Panc1 (cell line): ENCODE data around the gene GLB1L3. TPM values are rescaled to one million over a fixed set of nuclear protein-coding genes. Genes with fewer than 3 reads are reported as not detected.

Experiments
- ATAC-seq: fragments of 200-7000 bp; cut with Tn5 transposase; 2 replicates; pipeline ENCODE4 v1.9.1; 2020; ENCODE audit warnings: mild to moderate bottlenecking, moderate library complexity
- BruUV-seq: library from RNA; stranded (reverse); fragments of 400-500 nt; replicated peaks from 2 replicates; lab custom pipeline; 2021; lab: Mats Ljungman, UMichigan
- CTCF ChIA-PET: fragments of 300-600 bp; sonication (Branson Sonifier 250); formaldehyde crosslinking; loops from one replicate; lab custom pipeline; 2022; ENCODE audit warnings: antibody characterized with exemption; lab: Charles Lee
- POLR2A ChIA-PET: fragments of 300-600 bp; sonication (Branson Sonifier 250); formaldehyde crosslinking; loops from one replicate; lab custom pipeline; 2022; ENCODE audit warnings: antibody characterized with exemption; lab: Charles Lee
- DNase-seq: peaks from one replicate; pipeline ENCODE4 v3.0.0-alpha.2; 2010; ENCODE audit warnings: low read depth, low spot score
- H3K27ac ChIP-seq: 2 replicates; pipeline ENCODE4 v1.5.1; 2011; ENCODE audit warnings: mild to moderate bottlenecking, low read length, inconsistent platforms
- H3K27me3 ChIP-seq: fragments of 200-500 bp; sonication (Bioruptor generic); 2 replicates; pipeline ENCODE4 v1.6.0; 2014; ENCODE audit warnings: low read length, inconsistent platforms; ENCODE audit not compliant: control insufficient read depth, insufficient read depth
- H3K36me3 ChIP-seq: fragments of 200-500 bp; sonication (Bioruptor generic); 2 replicates; pipeline ENCODE4 v1.5.1; 2014; ENCODE audit warnings: inconsistent platforms, mild to moderate bottlenecking, low read length, moderate library complexity; ENCODE audit not compliant: control insufficient read depth, insufficient read depth
- H3K4me1 ChIP-seq: 2 replicates; pipeline ENCODE4 v1.5.1; 2011; ENCODE audit warnings: inconsistent platforms, mild to moderate bottlenecking, low read length, moderate library complexity; ENCODE audit not compliant: control insufficient read depth, insufficient read depth
- H3K4me3 ChIP-seq, 2 experiments: 2 replicates each; pipeline ENCODE4 v1.5.1; 2011 to 2012; ENCODE audit warnings: low read depth in 2 of 2, low read length in 2 of 2, mild to moderate bottlenecking in 2 of 2, inconsistent platforms in 1 of 2, moderate library complexity in 1 of 2
- H3K9me3 ChIP-seq: fragments of 200-500 bp; sonication (Bioruptor generic); 2 replicates; pipeline ENCODE4 v1.5.1; 2014; ENCODE audit warnings: low read depth, mild to moderate bottlenecking, inconsistent platforms, low read length, moderate library complexity; ENCODE audit not compliant: control insufficient read depth, insufficient read depth
- POLR2AphosphoS5 ChIP-seq: IDR thresholded peaks from 2 replicates; pipeline ENCODE4 v1.6.1; 2012; ENCODE audit warnings: mild to moderate bottlenecking, low read depth, low read length, moderate library complexity
- SIN3A ChIP-seq: IDR thresholded peaks from 2 replicates; pipeline ENCODE4 v1.6.1; 2012; ENCODE audit warnings: low read depth, mild to moderate bottlenecking, low read length, moderate library complexity, borderline replicate concordance; ENCODE audit not compliant: insufficient read depth
- TCF7L2 ChIP-seq: IDR thresholded peaks from 2 replicates; pipeline ENCODE4 v1.6.1; 2011; ENCODE audit warnings: mild to moderate bottlenecking, low read depth, low read length, inconsistent platforms
- in situ Hi-C: cut with HindIII; loops from 2 replicates; pipeline ENCODE4 v1.10.0; 2016; ENCODE audit warnings: low sequenced_read_pairs, low pct_unique_long_range_greater_than_20kb
- intact Hi-C: fragments of 100-400 bp; cut with micrococcal nuclease; formaldehyde crosslinking; loops from one replicate; pipeline ENCODE4 v1.10.0; 2022; ENCODE audit not compliant: unreplicated experiment
- total RNA-seq: library from RNA; stranded (reverse); gene quantifications from one replicate; pipeline ENCODE4 v1.2.1, GENCODE V29; 2021; ENCODE audit not compliant: unreplicated experiment
- TF ChIP-seq, protein P1 (sequence below): fragments of 450-650 bp; IDR thresholded peaks from 2 replicates; pipeline ENCODE4 v1.5.1; 2017; ENCODE audit warnings: mild to moderate bottlenecking
- TF ChIP-seq, protein P2 (sequence below), 2 experiments: IDR thresholded peaks; 2 replicates each; pipeline ENCODE4 v1.6.1; 2011 to 2012; ENCODE audit warnings: low read depth in 2 of 2, control low read depth in 1 of 2, low read length in 1 of 2, mild to moderate bottlenecking in 1 of 2, moderate library complexity in 1 of 2; ENCODE audit not compliant: insufficient read depth in 1 of 2

GLB1L3 gene
- total RNA-seq, 1 experiment from 2014 or later: not detected

- TF ChIP-seq, protein P1, sequence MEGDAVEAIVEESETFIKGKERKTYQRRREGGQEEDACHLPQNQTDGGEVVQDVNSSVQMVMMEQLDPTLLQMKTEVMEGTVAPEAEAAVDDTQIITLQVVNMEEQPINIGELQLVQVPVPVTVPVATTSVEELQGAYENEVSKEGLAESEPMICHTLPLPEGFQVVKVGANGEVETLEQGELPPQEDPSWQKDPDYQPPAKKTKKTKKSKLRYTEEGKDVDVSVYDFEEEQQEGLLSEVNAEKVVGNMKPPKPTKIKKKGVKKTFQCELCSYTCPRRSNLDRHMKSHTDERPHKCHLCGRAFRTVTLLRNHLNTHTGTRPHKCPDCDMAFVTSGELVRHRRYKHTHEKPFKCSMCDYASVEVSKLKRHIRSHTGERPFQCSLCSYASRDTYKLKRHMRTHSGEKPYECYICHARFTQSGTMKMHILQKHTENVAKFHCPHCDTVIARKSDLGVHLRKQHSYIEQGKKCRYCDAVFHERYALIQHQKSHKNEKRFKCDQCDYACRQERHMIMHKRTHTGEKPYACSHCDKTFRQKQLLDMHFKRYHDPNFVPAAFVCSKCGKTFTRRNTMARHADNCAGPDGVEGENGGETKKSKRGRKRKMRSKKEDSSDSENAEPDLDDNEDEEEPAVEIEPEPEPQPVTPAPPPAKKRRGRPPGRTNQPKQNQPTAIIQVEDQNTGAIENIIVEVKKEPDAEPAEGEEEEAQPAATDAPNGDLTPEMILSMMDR: no peak
- no peak for TF ChIP-seq TCF7L2
- no peak for TF ChIP-seq SIN3A
- TF ChIP-seq POLR2AphosphoS5: no peak
- TF ChIP-seq, protein P2, sequence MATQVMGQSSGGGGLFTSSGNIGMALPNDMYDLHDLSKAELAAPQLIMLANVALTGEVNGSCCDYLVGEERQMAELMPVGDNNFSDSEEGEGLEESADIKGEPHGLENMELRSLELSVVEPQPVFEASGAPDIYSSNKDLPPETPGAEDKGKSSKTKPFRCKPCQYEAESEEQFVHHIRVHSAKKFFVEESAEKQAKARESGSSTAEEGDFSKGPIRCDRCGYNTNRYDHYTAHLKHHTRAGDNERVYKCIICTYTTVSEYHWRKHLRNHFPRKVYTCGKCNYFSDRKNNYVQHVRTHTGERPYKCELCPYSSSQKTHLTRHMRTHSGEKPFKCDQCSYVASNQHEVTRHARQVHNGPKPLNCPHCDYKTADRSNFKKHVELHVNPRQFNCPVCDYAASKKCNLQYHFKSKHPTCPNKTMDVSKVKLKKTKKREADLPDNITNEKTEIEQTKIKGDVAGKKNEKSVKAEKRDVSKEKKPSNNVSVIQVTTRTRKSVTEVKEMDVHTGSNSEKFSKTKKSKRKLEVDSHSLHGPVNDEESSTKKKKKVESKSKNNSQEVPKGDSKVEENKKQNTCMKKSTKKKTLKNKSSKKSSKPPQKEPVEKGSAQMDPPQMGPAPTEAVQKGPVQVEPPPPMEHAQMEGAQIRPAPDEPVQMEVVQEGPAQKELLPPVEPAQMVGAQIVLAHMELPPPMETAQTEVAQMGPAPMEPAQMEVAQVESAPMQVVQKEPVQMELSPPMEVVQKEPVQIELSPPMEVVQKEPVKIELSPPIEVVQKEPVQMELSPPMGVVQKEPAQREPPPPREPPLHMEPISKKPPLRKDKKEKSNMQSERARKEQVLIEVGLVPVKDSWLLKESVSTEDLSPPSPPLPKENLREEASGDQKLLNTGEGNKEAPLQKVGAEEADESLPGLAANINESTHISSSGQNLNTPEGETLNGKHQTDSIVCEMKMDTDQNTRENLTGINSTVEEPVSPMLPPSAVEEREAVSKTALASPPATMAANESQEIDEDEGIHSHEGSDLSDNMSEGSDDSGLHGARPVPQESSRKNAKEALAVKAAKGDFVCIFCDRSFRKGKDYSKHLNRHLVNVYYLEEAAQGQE (IDR thresholded peaks at IDR 0.05; ENCODE audit: insufficient read depth in 1 of 2, low read depth in 2 of 2, low read length in 1 of 2): no peak
- POLR2A ChIA-PET: no interaction called here
- BruUV-seq: no TSS peak
Measured at GRCh38 chr11:134355136-134355535, 79.0 kb downstream of the GLB1L3 start.

GRCh38 chr11:134355656-134356055 is 79.5 kb downstream of the GLB1L3 start:
- in situ Hi-C loops: no loop called here

More at GRCh38 chr11:134355136-134355535, 79.0 kb downstream of the GLB1L3 start:
- Histone ChIP-seq H3K4me1 (no peaks in the 10 kb centered on the region), H3K9me3 (no peaks in the 10 kb centered on the region), H3K4me3 (no peak overlapping the region), H3K27ac (no peak overlapping the region), H3K27me3 (no peaks in the 10 kb centered on the region), H3K36me3 (no peaks in the 10 kb centered on the region)
- DNase-seq: no peak
- intact Hi-C loops (no loop called here), in situ Hi-C loops (no loop called here)
- CTCF ChIA-PET: no interaction called here
- no peak for ATAC-seq

More at GRCh38 chr11:134355656-134356055, 79.5 kb downstream of the GLB1L3 start:
- ATAC-seq: no peak
- intact Hi-C loops: no loop called here
- Histone ChIP-seq H3K27me3 (no peaks in the 10 kb centered on the region), H3K36me3 (no peaks in the 10 kb centered on the region), H3K27ac (no peak overlapping the region), H3K9me3 (no peaks in the 10 kb centered on the region), H3K4me1 (0 out of 2 replicates have a peak, but pooled peaks cover 4% of the 10 kb centered on the region), H3K4me3 (no peak overlapping the region)
- DNase-seq: no peak
- ChIA-PET CTCF (no interaction called here), POLR2A (no interaction called here)
- TF ChIP-seq, protein P1: no peak
- TF ChIP-seq SIN3A: no peak
- no peak for TF ChIP-seq POLR2AphosphoS5
- TF ChIP-seq, protein P2 (IDR thresholded peaks at IDR 0.05; ENCODE audit: insufficient read depth in 1 of 2, low read depth in 2 of 2, low read length in 1 of 2): no peak
- TF ChIP-seq TCF7L2: no peak
- BruUV-seq: no TSS peak
